ENCODE data around the gene NOMO2.
"Not testable (repeated sequence)": the region's sequence is repeated elsewhere in the genome, so short reads cannot be mapped to it uniquely, and the experiment has no call there.

The NOMO2 gene

DNA sequence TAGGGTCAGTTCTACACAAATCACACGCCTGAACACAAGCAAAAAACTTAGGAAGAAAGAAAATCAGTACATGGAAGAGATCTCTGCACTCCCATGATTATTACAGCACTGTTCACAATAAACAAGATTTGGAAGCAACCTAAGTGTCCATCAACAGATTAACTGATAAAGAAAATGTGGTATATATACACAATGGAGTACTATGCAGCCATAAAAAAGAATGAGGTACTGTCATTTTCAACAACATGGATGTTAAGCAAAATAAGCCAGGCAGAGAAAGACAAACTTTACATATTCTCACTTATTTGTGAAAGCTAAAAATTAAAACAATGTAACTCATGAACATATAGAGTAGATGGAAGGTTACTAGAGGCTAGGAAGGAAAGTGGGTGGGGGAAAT is 16.0 kb upstream of the NOMO2 start:
- DNase-seq (ENCODE audit: low read depth in 3 of 3): not testable (repeated sequence)

DNA sequence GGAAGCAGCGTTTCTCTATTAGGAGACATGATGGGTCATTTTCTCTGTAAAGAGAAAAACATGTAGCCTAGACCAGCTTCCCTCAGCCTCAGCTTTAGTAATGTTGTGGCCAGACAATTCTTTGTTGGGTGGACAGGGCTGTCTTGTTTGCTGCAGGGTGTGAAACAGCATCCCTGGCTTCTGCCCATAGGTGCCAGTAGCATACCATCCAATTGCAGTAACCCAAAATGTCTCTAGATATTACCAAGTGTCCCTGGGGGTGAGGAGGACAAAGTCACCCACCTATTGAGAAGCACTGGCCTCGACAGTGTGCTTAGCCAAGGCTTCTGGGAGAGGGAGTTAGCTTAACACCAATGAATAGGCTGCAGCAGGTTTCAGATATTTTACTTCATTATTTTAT is 14.0 kb upstream of the NOMO2 start:
- DNase-seq (ENCODE audit: low read depth in 3 of 3): not testable (repeated sequence)

GRCh38 chr16:18575298-18575917 is 13.5 kb upstream of the NOMO2 start:
- DNase-seq (ENCODE audit: low read depth in 3 of 3): not testable (repeated sequence)

DNA sequence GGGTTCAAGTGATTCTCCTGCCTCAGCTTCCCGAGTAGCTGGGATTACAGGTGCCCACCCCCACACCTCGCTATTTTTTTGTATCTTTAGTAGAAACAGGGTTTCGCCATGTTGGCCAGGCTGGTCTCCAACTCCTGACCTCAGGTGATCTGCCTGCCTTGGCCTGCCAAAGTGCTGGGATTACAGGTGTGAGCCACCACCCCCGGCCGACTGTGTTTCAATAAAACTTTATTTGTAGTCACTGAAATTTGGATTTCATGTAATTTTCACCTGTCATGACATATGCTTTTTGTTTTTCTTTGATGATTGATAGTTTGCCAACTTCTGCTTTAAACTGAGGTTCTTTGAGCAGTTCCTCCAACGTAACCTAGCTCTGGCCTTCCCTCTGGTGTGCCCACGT is 12.0 kb upstream of the NOMO2 start:
- not testable (repeated sequence) for DNase-seq (ENCODE audit: low read depth in 3 of 3)

DNA sequence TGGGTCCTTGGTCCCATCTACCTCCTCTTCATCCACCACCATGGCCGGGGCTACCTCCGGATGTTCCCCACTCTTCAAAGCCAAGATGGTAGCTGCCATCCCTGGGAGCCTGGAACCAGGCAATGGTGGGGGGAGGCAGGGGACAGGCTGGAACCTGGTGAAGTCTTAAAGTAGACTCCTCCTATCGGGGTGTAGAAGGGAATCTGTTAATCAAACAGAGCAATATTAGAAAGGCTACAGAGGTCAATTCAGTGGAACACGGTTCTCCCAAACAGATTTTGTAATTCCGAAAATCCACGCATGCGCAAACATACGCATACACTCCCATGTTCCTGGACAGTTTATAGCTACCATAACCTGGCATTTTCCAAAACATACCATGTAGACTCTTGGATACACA is 11.1 kb upstream of the NOMO2 start:
- DNase-seq (ENCODE audit: low read depth in 3 of 3): not testable (repeated sequence)

DNA sequence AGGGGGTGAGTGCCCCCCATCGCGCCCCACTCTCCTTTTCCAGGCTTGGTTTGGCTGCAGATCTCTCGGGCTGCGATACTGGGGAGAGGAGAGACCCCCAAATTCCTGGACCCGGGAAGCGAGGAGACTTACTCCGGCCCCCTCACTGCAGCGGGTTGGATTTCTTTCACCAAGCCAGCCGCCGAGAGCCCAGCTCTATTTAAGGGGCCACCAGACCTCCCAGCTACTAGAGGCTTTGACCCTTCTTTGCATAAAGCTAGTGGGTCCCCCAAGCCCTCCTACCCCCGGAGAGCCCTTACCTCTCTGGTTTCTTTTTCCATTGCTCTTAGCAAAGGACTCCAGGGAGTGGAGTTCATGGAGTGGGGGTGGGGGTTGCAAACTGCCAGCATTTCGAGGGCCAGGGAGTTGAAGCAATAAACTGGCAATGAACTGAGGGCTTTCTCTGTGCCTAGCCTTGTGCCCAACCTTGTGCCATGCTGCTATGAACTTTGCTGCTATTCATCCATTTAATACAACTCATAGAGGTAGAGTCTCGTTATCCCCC is 9.5 kb upstream of the NOMO2 start:
- not testable (repeated sequence) for DNase-seq (ENCODE audit: low read depth in 3 of 3)

- DNase-seq (ENCODE audit: low read depth in 3 of 3): not testable (repeated sequence)
These were observed 8.8 kb upstream of the NOMO2 start for GRCh38 chr16:18570529-18571306.

- DNase-seq (ENCODE audit: low read depth in 3 of 3): not testable (repeated sequence)
These were observed 1.3 kb downstream of the NOMO2 start for GRCh38 chr16:18560416-18561220.

GRCh38 chr16:18553671-18554070 is 8.2 kb downstream of the NOMO2 start:
- not testable (repeated sequence) for DNase-seq (ENCODE audit: low read depth in 3 of 3)

DNA sequence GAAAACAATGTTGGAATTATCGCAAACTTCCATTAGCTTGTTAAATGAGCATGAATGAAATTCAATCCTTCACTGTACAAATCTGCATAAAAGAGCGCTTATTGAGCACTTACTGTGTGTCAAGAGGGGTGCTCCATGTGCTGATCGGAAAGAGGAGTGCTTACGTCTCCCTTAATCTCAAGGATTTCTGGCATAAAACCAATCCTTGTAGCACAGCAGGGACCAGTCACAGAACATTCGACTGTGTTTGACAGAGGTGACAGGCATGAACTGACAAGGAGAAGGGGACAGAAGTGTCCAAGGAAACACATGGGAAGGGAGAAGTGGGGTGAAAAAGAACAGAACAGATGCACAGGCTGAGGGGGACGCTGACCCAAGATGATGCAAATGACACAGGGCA is 14.5 kb downstream of the NOMO2 start:
- DNase-seq (ENCODE audit: low read depth in 3 of 3): not testable (repeated sequence)

DNA sequence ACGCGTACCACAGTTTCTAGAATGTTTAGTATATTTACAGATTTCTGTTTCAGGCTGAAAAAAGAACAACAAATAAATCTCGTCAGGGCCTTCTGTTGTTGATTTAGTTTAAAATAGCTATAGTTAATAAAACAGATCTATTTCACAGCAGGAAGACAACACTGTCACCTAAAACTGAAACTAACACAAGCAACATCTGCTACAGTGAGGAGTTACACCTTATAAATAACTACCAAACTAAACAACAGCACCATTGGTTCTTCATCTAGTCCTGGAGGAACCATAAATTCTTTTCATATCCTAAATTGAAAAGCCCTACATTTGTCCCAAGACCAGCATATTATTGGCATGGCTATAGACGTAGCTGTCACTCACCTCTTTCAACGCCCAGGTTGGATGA is 15.0 kb downstream of the NOMO2 start:
- not testable (repeated sequence) for DNase-seq (ENCODE audit: low read depth in 3 of 3)

- not testable (repeated sequence) for DNase-seq (ENCODE audit: low read depth in 3 of 3)
These were observed 17.4 kb downstream of the NOMO2 start for GRCh38 chr16:18544232-18545081.

GRCh38 chr16:18541912-18542311 is 20.0 kb downstream of the NOMO2 start:
- not testable (repeated sequence) for DNase-seq (ENCODE audit: low read depth in 3 of 3)

DNA sequence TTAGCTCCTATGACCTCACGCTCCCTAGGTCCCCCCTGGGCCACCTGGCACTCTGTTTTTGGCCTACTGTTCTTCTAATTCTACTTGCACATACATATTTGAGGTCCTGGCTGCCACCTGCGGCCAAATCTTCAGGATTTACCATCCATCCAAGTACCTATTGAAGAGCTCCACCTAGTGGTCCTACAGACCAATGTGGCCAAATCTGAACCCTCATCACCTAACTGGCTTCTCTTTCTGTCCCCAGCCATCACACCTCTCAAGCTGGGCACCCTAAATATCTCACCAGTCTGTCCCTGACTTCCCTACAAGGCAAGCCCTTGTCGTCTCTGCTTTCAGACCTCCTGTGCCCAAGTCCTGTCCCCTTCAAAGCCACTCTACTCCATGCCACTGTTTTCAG is 24.9 kb downstream of the NOMO2 start:
- DNase-seq (ENCODE audit: low read depth in 3 of 3): not testable (repeated sequence)

- DNase-seq (ENCODE audit: low read depth in 3 of 3): not testable (repeated sequence)
These were observed 26.3 kb downstream of the NOMO2 start for GRCh38 chr16:18535519-18536168.

GRCh38 chr16:18534308-18534707 is 27.6 kb downstream of the NOMO2 start:
- not testable (repeated sequence) for DNase-seq (ENCODE audit: low read depth in 3 of 3)

GRCh38 chr16:18531323-18531722 is 30.6 kb downstream of the NOMO2 start:
- not testable (repeated sequence) for DNase-seq (ENCODE audit: low read depth in 3 of 3)

- not testable (repeated sequence) for DNase-seq (ENCODE audit: low read depth in 3 of 3)
These were observed 31.6 kb downstream of the NOMO2 start for GRCh38 chr16:18530329-18530728.

DNA sequence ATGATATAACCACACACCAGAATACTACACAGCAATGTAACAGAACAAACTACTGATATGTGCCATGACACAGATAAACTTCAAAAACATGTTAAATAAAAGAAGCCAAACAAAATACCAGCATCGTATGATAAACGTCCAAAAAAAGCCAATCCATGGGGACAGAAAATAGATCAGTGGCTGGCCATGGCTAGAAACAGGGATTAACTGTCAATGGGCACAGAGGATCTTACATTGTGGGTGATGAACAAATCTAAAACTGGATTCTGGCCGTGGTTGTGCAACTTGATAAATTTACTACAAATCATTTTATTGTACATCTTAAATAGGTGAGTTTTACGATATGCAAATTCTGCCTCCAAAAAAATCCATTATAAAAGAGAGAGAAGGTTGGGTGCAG is 35.4 kb downstream of the NOMO2 start:
- DNase-seq (ENCODE audit: low read depth in 3 of 3): not testable (repeated sequence)

DNA sequence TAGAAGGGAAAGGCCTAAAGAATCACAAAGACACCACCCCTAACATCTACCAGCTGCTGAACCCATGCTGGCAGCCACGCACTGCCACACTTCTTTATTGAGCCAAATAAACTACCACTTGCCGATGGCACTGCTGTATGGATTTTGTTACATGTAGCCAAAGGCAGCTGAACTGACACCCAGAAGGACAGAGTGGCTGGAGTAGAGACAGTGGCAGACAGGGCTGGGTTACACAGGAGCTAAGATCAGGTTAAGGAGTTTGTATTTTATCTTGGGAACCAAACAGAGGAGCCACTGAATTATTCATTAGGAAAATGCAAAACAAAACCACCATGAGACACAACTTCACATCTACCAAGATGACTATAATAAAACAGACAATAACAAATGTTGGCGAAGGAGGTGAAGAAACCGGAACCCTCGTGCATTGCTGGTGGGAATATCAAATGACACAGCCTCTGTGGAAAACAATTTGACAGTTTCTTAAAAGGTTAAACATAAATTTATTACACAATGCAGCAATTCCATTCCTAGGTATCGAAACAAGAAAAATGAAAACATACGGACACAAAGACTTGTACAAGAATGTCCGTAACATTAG is 35.9 kb downstream of the NOMO2 start:
- DNase-seq (ENCODE audit: low read depth in 3 of 3): not testable (repeated sequence)
